Stimulated activated CD4-positive, alpha-beta T cell treated with anti-CD3 and anti-CD28 coated beads, Interleukin-12 subunit alpha, Interleukin-12 subunit beta, amount 100 ng/mL, for 48 hours (primary cell): Measurements from ENCODE around the gene TSSC4.

Source experiments
- DNase-seq, 3 donors: peaks; one replicate each; pipeline ENCODE4 v3.0.0-alpha.2; 2020; ENCODE audit warnings: low read depth in 2 of 3, low spot score in 1 of 3

The TSSC4 gene

DNA sequence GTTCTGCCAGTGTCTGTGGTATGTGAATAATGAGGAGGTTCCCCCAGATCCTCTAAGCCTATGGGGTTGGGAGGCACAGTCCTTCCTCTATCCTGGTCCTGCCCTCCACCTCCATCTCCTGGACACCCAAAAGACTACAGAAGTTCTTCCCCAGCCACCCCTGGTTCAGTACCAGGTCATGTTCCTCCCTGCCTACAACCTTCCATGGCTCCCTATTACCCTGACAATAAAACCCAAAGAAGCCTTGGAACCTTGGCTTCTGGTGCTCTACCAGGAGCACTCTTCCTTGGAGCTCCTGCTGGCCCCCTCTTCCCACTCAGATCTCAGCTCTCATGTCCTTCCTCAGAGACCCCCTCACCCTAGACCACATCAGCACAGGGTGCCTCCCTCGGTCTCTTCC lies 30.8 kb downstream of the TSSC4 start:
- no peak for DNase-seq

GRCh38 chr11:2432171-2432621 lies 31.6 kb downstream of the TSSC4 start:
- DNase-seq = no peak

DNA sequence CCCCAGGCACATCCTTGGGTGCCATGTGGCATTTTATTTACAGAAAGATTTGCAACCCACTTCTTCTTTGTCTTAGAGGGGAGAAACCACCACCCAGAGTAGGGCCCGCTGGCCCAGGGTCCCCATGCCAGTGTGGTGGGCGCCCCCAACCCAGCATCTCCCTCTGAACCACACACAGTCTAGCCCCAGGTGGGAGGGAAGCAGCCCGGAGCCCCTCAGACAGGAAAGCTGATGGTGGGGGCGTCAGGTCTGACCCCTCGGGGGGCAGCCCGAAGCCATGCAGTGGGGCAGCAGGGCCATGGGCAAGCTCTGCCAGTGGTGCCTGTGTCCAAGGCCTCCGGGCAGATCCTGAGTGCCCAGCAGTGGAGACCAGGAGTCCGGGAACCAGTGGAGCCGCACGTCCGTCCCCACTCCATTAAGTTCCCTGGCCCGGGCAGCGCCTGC lies 32.1 kb downstream of the TSSC4 start:
- no peak for DNase-seq

DNA sequence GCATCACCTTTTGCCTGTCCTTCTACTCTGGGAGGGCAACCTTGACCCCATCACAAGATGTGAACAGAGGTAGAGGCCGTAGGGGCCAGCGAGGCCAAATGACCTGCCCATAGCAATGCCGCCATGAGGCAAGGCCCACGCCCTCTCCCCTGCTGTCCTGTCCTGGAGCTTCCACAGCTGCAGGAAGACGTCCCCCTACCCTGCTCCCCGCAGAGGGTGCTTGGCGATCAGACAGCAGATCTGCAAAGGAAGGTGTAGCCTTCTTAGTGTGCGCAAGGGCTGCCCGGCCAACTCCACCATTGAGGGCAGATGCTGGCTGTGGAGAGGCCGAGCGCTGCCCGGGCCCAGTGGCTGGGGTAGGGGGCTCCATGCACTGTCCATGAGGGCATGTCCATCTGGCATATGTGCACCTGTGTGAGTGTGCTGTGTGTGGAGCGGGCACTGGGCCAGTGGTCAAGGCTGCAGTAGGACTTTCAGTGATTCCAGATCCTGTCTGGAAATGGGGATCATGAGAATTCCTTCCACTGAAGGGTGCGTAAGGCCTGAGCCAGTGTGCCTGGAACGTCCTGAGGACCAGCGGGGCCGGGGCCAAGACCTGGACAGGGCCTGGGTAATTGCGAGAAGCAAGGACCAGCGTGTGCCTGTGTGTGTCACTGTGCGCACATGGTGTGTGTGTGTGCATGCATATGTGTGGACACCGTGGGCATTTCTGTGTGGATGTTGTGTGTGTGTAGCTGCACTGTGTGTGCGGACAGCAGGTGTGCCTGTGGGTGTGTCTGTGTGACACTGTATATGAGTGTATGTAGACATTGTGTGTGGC lies 32.8 kb downstream of the TSSC4 start:
- DNase-seq = no peak

GRCh38 chr11:2434008-2434407 lies 33.5 kb downstream of the TSSC4 start:
- DNase-seq = no peak

- DNase-seq = no peak
These were observed 34.1 kb downstream of the TSSC4 start for GRCh38 chr11:2434506-2435255.

DNA sequence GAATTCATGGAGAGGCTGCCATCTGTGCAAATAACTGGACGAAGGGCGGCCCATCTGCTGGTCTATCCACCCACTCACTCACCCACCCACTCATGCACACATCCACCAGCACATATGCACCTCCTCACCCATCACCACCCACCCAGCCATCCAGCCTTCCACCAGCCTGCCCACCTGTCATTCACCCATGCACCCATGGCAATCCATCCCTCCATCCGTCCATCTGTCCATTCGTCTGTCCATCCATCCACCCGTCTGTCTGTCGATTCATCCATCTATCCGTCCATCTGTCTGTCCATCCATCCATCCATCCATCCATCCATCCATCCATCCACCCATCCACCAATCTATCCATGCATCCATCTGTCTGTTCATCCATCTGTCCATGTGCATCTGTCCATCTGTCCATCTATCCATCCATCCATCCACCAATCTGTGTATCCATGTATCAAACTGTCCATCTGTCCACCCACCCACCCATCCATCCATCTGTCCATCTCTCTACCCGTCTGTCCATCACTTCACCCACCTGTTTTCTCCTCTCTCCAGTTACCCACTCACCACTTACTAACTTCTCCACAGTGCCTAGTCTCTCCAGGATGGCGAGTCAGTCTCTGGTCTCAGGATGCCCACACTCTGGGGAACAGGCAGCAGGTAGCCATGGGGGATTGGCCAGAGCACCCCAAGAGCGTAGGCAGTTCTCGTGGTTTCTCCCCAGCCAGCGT lies 34.9 kb downstream of the TSSC4 start:
- no peak for DNase-seq

- no peak for DNase-seq
These were observed 35.5 kb downstream of the TSSC4 start for GRCh38 chr11:2436013-2436520.

DNA sequence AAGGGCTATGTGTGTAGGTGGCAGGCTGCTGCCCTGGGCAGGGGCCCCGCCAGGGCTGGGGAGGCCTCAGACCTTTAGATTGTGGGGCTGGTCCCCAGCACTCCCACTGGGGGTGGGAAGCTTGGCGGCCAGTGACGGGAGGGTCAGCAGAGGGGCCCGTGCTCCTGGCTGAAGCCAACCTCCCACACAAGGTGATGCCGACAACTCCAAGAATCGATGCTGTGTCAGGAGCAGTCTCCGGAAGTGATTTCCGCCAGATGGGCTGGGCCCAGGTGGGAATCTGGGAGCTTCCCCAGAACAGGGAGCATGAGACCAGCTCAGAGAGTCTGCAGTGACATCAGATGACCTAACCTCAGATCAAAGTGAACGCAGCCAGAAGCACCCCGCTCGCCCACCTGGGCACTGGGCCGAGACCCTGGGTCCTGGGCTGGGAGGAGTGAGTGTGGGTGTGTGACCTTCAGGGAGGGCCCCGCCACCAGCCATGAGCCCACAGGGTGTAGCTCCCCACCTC lies 36.0 kb downstream of the TSSC4 start:
- no peak for DNase-seq

DNA sequence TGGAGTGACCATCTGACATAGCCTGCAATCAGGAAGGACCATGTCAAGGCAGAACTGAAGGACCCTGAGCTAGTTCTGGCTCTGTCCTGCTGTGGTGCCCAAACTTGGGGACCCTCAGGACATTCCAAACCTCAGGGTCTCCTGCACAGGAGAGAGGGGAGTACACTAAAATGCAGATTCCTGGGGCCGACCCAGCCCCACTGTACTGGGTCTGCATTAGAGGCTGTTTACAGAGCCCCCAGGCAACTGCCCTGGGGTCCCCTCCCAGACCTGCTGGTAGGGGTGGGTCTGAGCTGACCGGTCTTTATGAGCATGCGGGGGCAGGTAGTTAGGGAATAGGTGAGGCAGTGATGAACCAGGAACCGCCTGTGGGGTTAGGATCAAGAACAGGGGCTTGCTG lies 37.0 kb downstream of the TSSC4 start:
- no peak for DNase-seq

DNA sequence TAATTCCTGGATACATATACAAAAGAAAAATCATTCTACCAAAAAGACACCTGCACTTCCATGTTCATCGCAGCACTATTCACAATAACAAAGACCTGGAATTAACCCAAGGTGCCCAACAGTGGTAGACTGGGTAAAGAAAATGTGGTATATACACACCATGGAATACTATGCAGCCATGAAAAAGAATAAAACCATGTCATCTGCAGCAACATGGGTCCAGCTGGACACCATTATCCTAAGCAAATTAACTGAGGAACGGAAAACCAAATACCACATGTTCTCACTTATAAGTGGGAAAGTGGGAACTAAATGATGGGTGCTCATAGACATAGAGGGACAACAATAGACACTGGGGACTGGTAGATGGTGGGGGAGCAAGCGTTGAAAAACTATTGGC lies 39.3 kb downstream of the TSSC4 start:
- no peak for DNase-seq

DNA sequence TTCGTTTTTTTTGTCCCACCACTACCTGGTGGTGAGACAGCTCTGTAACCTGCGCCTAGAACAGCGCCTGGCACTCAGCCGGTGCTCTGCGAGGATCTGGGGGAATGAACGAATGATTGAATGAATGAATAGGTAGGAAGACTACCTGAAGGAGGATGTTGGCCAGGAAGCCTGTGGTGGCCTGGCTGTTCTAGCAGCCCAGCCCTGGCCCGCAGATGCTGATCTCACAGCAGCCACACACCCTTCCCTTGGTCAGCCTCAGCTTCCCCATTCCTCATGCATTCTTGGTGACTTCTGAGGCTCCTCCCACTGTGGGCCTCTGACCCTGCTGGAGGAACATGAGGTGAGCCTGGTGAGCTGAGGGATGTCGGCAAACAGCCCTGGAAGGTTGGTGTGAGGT lies 40.1 kb downstream of the TSSC4 start:
- no peak for DNase-seq

GRCh38 chr11:2441171-2441570 lies 40.6 kb downstream of the TSSC4 start:
- DNase-seq = no peak

DNA sequence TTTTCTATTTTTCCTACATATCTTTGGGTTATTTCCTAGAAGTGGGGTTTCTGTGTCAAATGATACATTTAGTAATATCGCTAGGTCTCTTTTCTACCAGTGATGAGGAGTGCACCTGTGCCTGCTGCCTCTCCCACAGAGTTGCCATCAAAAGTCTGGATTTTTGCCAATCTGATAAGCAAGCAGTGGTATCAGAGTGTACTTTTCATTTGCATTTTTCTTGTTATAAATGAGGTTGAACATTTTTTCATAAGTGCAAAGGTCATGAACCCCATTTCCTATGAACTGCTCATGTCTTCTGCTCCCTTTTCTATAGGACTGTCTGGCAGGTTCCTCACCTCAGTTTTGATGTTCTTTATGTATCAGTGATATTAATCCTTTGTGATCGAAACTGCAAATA lies 42.0 kb downstream of the TSSC4 start:
- no peak for DNase-seq

DNA sequence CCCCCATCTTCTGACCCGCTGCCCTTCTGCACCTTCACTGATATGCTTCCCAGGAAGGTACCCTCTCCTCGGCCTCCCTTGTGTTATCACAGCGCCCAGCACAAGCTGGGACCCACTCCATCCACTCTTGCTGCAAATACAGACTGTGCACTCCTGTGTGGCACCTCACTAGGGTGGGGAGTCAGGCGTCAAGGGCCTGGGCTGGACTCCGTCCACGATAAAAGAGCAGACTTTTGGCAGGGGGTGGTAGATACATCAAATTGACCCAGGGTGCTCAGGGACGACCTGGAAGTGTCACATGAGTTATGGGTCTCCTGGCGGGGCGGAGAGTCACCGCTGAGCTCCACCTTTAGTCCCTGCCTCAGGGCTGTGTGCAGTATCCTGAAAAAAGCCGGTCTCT lies 42.9 kb downstream of the TSSC4 start:
- no peak for DNase-seq

GRCh38 chr11:2443881-2444820 lies 43.6 kb downstream of the TSSC4 start, which contains the start of gene TRPM5:
Gene TRPM5 (minus strand): TSS chr11:2444514. CDS start chr11:2423036, 21,478 bp downstream.
- DNase-seq = peak; percentile 56 to 80 (median 74)

GRCh38 chr11:2444821-2445745 lies 44.5 kb downstream of the TSSC4 start, which contains the start of gene KCNQ1:
Gene KCNQ1 (plus strand): TSS chr11:2445008. CDS start chr11:2445099, 91 bp downstream.
- no peak for DNase-seq

DNA sequence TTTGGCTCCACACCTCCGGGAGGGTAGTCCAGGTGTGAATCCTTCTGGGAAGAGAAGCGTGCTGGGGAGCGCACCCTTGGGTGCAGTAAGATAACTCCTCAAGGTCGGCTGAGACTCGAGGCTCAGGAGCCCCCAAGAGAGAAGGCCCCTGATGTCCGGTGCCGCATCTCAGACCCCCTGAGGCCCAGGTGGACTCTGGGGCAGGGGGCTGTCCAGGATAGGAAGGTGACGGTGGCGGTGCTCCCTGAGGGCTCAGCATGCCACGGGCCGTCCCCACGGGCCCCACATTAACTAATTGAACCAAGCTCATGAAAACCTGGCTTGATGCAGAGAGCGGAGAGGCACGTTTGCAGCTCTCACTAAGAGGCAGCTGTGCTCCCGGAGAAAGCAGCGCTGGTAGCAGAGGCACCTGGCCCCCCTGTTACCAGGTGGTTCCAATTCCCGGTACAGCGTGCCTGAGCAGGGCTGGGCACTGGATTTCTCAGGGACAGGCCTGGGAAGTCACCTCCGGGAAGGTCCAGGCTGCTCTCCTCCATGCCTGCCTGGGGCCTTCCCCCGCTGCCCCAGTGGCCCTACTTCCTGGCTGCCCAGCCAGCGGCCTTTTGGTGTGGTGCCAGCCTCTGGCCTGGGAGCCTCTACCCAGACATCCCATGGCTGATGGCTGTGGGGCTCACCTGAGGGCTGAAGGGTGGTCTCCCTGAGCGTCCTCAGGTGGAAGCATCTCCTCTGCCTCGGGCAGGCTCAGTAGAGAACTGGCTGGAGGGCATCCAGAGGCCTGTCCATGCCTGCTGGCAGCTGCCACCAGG lies 45.4 kb downstream of the TSSC4 start:
- no peak for DNase-seq
